ENCODE measurements around the gene TUBG2.
A peak's percentile ranks its signal among the peaks of the same experiment; 100 is the strongest.
"Not testable (repeated sequence)": the region's sequence is repeated elsewhere in the genome, so short reads cannot be mapped to it uniquely, and the experiment has no call there.

TUBG2 gene

DNA sequence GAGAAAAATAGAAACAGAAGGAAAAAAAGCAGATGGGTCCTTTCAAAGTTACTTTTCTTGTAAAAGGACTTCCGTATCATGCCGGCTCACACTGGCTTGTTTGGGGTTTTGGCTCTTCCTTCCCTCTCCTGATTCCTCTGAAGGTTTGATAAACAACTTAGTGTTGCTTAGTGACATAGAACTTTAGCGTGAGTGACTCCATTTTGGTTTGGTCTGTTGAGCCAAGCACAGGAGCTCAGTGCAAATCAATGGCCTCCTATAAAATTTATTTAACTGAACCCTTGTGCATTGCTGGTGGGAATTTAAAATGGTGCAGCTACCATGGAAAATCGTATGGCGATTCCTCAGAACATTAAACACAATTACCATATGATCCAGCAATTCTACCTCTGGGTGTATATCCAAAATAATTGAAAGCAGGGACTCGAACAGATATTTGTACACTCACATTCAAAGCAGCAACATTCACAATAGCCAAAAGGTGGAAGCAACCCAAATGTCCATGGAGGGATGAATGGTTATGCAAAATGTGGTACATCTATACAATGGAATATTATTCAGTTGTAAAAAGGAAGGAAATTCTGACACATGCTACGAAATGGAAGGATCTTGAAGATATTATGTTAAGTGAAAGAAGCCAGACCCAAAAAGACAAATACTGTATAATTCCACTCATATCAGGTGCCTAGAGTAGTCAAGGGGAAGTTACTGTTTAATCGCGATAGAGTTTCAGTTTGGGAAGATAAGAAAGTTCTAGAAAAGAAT, 1.1 kb upstream of the TUBG2 start:
- no peak for DNase-seq

DNA sequence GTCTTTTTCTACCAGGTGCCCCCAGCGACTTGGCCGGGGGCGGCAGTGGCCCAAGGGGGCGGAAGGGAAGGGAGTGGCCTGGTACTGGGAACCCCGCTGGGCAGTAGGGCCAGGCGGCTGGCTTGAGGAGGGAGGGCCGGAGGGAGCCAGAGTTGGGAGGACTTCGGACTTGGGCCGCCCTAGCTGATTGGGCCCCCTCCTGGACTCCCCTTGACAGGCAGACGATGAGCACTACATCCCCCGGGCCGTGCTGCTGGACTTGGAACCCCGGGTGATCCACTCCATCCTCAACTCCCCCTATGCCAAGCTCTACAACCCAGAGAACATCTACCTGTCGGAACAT, 819 bp downstream of the TUBG2 start:
- DNase-seq, result not testable (repeated sequence)

- DNase-seq, result no peak
Observed at GRCh38 chr17:42660692-42661345, 1.7 kb downstream of the TUBG2 start.

DNA sequence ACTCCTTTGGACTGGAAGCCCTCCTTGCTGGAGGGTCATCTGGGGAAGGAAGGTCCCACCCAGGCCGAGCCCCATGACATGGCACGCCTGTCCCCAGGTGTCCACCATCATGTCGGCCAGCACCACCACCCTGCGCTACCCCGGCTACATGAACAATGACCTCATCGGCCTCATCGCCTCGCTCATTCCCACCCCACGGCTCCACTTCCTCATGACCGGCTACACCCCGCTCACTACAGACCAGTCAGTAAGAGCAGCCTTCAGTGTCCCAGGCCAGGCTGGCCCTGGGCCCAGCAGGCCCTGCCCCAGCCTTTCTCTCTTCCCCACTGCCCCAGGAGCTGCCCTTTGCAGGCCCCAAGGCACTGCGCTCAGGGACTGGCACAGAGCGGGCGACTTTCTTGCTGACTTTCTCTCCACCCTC, 6.5 kb downstream of the TUBG2 start:
- DNase-seq, result no peak

- DNase-seq, result not testable (repeated sequence)
Observed at GRCh38 chr17:42666126-42666525, 7.0 kb downstream of the TUBG2 start.

- peak; percentile 24 for DNase-seq
Observed at GRCh38 chr17:42667088-42667951, 8.2 kb downstream of the TUBG2 start.

GRCh38 chr17:42669705-42669976, 10.6 kb downstream of the TUBG2 start:
- no peak for DNase-seq

DNA sequence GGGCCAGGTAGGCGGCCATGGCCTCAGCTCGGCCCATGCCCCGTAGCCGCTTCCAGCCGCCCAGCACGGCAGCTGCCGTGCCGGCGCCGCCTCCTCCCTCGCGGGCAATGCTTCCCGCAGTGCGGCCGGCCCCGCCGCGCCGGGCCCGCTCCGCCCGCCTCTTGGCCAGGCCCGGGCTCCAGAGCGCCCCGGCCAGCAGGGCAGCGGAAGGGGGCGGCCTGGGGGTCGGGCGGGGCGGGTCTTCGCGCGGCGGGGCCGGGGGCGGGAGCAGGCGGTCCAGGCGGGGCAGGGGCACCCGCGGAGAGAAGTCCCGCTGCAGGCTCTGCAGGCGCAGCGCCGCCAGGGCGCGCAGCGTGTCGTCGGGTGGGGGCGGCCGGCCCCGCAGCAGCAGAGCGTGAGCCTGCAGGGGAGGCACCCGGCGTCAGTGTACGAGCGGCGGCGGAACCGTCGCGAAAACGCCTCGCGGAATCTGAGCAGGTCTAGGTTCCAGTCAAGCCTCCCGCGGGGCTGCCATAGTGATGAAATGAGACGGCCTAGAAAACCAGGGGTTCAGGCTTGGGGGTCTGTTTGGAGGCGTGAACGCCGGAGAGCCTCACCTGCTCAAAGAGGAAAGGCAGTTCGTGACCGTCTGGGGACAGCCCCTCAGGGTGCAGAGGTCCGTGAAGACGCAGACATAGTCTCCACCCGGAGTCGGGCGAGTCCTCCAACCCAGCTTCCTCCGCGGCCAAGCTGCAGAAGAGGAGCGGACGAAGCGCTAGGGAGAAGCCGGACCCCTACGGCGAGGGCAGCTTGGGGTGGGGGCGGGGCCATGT, 11.1 kb downstream of the TUBG2 start:
- DNase-seq, result no peak

- no peak for DNase-seq
Observed at GRCh38 chr17:42670789-42671657, 11.9 kb downstream of the TUBG2 start.

DNA sequence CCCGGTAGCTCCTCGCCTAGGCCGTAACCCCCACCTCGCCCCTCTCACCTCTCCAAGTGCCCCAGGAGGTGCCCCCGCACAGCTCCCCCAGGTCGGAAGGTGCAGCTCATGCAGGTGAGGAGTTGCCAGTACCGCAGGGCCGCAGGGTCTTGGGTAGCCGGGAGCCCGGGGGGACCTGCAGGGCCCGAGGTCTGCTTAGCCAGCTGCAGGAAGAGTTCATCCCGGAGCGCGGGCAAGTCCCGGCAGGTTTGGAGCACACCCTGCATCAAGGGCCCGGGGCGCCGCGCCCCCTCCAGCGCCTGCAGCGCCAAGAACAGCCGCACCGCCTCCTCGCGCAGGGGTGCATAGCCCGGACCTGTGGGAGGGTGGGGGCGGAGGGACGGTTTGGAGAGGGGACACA, 13.0 kb downstream of the TUBG2 start:
- no peak for DNase-seq

DNA sequence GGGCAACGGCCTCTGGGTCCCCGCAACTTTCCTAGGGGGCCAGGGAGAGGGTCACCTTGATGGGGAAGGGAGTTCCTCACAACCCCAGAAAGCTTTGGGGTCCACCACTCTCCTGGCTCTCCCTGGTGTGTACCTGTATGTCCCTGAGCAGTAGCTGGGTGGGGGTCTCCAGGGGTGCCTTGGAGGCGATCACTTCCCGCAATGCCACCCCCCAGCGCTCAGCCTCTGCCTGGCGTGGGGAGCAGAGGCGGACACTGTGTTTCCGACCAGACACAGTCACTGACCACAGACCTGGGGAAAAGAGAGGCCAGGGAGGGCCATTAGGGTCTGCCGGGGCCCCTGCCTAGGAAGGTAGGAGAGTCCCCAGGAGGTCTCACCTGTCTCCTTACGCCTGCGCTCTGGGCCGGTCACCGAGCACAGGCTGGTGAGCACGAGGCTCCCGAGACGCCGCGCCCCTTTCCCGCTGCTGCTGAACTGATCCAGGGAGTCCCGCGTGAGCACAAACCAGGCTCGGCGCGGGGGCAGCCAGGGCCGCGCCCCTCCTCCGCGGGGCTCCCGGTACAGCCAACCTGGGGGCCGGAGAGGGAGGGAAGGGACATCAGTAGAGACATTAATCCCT, 14.3 kb downstream of the TUBG2 start:
- DNase-seq, result no peak

DNA sequence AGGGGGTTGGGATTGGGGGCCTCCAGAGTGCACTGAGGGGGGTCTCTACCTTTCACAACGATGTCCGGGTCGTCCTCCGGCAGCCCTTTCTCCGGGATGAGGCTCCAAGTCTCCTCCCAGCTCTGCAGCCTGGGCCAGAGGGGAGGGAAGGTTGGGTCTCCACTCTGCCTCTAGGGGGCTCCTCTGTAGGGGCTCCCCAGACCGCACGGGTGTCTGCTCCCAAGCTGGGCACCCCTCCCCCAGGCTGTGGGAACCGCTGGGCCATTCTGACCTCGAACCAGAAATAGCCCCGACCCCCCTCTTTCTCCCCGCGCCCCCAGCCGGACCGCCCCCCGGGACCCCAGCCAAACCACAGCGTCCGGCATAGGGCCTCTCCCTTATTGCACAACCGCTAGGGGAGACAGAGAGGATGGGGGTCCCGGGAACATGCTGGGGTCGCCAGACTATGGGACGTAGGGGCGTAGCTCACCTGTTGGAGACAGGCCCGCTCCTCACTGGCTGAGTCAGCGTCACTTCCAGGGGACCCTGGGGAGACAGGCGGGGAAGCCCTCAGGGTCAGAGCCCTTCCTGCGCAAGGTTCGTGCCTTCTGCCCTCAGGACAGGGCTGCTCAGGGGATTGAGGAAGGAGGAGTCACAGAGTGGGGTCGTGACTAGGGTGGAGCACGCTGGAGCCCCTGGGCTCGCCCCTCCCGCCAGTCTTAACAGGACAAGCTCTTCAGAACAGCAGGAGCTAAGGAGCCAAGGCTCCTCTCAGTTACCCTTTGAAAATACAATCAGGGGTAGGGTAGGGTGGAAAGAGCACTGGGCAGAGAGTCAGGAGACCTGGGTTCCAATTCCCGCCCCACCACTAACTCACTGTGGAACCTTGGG, 15.0 kb downstream of the TUBG2 start:
- DNase-seq, result peak; percentile 77

GRCh38 chr17:42674755-42675347, 15.8 kb downstream of the TUBG2 start:
- no peak for DNase-seq

DNA sequence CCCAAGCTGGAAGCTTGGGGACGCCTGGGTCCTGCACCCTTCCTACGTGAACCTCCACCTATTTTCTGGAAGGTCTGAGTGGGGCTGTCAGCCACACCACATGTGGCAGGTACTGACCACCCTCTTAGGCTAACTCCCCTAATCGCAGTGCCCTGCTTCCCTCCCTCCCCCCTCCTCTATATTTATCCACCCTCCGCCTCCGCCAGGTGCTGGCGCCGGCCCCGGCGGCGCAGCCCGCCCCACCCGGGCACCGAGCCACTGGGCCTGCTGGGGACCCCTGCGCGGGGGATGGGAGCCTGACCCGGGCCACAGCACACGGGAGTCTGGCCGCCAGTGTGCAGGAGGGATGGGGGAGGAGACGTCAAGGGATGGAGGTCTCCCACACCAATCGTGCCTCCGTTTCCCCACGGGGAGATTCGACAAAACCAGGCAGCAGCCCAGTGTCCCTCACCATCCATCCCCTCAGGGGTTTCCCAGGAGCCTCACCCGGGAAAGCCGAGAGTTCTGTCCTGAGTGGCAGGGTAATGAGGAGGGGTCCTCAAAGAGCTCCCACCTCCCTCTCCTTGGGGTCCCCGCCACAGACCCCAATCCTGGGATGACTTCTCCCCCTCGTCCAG, 16.4 kb downstream of the TUBG2 start:
- peak; percentile 67 for DNase-seq

- DNase-seq, result peak; percentile 67
Observed at GRCh38 chr17:42675965-42676423, 16.9 kb downstream of the TUBG2 start.

DNA sequence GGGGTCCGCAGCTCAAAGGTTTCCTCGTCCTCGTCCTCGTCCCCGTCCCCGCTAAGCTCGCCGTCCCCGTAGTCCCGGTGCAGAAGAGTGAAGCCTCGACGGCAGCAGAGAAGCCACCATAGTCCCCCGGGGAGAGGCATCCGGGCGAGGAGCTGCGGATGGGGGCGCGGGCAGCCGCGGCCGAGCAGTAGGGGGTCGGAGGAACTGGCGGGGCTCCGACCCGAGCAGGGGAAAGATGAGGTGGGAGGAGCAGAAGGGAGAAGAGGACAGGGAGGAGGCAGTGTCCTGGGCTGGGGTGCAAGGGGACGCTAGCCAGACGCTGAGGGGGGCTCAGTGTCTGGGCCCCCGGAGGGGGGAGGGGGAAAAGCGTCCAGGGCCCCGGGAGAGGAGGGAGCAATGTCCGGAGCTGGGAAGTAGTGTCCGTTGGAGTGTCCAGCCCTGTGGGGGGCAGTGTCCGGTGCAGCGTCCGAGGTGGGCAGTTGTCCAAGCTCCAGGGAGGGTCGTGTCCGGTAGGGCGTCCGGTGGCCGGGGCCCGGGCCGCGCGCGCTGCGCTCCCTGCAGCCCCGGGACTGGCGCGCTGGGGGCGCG, 17.4 kb downstream of the TUBG2 start, which contains the start of gene PLEKHH3:
PLEKHH3 (minus strand) TSS at position 571 of the 588 bp plus-strand sequence; CDS start at position 140, 431 bp downstream.
- no peak for DNase-seq

DNA sequence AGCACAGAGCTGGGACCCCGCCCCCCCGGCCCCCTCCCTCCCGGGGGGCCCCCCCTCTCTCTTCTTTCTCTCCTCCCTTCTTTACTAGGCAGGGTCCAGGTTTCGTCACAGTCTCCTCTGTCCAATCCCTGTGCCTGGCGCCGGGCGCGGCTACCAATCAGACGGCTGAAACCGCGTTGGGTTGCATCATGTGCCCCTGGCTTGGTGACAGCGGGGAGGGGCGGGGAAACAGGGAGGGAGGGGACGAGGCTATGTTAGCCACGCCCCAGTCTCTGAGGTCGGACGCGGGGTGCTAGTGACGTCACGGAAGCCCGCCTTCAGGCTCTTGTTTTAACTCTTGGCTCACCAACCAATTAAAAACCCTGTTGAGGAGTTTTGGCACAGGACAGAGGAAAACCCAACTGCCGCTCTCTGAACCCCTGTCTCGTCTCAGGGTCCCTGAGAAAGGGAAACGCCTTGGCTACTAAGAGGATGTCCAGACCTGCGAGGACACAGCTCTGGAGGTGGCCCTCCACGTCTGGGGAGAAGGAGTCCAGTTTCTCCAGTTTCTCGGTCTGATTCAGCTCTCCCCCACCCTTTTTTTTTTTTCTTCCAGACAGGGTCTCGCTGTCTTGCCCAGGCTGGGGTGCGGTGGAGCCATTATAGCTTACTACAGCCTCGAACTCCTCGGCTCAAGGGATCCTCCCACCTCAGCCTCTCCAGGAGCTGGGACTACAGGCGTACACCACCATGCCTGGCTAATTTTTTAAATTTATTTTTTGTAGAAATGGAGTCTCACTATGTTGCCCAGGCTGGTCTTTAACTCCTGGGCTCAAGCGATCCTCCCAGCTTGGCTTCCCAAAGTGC, 18.2 kb downstream of the TUBG2 start:
- peak; percentile 100 for DNase-seq

All from right hindlimb (tissue), 1 donor.